NCI-H82 (cell line): Measurements from ENCODE around the gene ST3GAL6.

ENCODE experiments used
- DNase-seq: peaks from one replicate; lab custom pipeline; 2025; lab: John Stamatoyannopoulos, UW

The ST3GAL6 gene

GRCh38 chr3:98740324-98740723 is 22.8 kb upstream of the ST3GAL6 start:
- DNase-seq, result no peak

GRCh38 chr3:98741121-98741716 is 21.9 kb upstream of the ST3GAL6 start:
- DNase-seq, result no peak

DNA sequence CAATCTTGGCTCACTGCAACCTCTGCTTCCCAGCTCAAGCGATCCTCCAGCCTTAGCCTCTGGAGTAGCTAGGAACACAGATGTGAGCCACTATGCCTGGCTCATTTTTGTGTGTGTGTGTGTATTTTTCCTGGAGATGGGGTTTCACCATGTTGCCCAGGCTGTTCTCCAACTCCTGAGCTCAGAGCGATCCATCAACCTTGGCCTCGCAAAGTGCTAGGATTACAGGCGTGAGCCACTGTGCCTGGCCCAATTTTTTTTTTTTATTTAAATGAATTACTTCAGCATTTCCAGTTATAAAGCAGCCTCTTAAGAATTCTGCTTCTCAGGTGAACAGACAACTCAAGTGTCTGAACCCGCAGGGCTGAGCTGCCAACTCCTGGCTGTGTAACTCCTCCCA is 20.1 kb upstream of the ST3GAL6 start:
- DNase-seq, result no peak

DNA sequence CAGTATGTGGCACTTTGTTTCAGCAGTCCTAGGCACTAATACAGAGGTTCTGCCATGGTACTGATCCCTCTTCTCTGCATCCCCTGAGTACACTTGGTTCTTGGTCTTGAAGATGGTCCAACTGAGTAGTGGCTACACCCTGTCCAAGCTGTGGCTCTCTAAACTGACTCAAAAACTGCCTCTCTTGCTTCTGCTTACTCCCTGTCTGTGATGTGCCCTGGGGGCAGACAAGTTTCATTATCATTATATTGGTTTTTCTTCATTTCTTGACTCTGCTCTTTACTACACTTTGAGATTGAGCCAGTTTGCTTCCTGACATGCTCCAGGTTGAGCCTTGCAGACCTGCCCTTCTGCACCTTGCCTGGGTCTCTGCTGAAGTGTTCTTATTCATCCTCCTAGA is 18.9 kb upstream of the ST3GAL6 start:
- no peak for DNase-seq

DNA sequence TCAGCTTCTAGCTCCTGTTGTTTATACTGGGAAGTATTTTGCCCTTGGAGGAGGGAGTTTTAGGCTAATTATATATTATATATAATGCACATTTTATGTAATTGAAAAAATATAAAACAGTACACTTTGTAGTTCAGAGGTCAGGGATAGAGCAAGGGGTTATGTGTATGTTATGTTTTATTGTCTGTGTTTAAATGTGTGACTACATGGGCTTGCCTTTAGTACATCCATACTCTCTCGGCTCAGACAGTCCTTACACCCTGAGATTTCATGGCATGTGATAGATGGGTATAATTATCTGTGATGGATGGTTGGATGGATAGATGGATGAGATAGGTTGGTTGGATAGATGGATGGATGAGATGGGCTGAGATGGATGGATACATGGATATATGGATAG is 17.4 kb upstream of the ST3GAL6 start:
- DNase-seq, result no peak

DNA sequence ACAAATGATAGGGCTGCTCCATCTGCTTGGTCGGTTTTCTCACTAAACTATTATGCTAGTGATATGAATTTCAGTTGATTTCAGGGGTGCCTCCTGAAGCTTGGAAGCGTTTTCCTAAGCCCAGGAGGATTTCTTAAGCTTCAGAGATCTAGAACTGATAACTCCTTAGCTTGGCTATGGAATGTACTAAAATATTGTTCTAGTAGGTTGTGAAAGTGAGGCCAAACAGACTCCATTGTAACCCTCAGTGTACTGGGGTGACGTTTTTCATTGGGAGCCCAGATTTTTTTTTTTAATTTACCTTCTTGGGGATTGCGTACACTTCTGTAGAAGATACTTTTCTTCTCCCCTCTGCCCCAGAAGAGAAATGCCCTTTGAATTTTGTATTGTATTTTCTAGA is 17.0 kb upstream of the ST3GAL6 start:
- DNase-seq, result no peak

DNA sequence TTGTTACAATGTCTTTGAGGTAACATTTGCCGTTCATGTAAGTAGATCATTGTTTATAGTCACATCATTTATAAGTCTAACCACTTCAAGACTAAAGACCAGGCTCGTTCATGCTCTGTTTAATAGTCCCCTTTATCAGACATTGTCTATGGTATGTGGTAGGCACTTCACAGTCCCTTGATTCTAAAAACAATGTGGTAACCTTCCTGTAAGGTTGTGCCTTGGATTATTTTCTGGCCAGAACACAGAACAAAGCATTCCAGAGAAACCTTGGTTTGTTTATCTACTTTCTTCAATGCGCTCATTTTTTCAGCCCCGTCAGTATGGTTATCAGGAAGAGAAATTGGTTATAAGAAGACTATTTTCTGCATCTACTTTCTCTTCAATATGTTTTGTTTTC is 16.3 kb upstream of the ST3GAL6 start:
- no peak for DNase-seq

DNA sequence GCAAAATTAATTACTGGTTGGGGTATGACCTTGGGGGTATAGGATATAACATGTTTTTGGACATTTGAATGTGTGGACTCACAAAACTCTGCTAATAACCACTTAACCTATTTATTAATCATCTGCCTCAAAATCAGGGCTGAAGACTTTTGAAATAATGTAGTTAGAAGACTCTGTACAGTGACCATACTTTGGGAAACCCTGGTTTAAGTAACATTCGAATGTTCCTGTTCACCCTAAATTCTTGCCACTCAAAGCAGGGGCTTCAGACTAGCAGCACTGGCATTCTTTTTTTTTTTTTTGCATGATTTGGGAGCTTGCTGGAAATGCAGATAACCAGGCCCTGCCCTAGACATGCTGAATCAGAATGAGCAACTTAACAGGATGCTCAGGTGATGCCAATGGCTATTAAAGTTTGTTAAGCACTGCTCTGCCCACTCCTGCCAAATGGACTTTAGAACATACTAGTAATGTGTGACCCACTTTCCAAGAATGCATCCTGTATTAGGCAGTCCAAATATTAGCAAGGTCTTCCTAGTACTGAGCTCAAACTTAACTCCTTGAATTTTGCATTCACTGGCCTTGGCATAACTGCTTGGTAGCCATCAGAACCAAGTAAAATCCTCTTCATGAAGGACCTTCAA is 12.7 kb upstream of the ST3GAL6 start:
- DNase-seq, result no peak

- no peak for DNase-seq
Observed at GRCh38 chr3:98754483-98754882, 8.7 kb upstream of the ST3GAL6 start.

- no peak for DNase-seq
Observed at GRCh38 chr3:98755601-98756000, 7.5 kb upstream of the ST3GAL6 start.

GRCh38 chr3:98759629-98760028 is 3.5 kb upstream of the ST3GAL6 start:
- DNase-seq, result no peak

GRCh38 chr3:98761643-98762229 is 1.4 kb upstream of the ST3GAL6 start:
- no peak for DNase-seq

DNA sequence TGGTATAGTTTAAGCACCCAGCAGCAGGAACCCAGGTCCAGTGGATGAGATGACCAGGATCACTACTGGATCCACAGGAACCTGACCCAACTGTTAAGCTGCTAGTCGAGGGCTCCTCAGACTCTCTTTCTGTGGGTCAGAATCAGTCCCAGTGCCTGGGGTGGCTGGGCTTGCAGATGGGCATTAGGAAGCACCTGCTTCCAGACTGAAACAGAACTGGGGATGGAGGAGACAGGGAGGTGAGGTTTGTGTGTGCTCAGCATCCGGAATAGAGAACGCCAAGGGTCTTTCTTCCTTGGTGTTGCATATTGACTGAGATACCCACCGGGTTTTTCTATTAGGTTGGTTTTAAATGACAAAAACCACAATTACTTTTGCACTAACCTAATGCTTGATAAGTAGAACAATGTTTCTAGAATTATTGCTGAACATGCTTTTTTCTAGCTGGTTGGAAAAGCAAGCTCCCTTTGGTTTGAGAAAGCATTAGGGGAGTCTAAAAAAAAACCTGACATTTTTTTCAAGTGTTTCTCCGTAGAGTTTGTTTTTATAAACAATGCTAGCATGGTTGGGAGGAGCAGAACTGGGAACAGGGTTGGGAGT is 779 bp downstream of the ST3GAL6 start:
- no peak for DNase-seq

- DNase-seq, result no peak
Observed at GRCh38 chr3:98764472-98764884, 1.3 kb downstream of the ST3GAL6 start.

GRCh38 chr3:98765721-98766120 is 2.6 kb downstream of the ST3GAL6 start:
- DNase-seq, result peak; percentile 21

- no peak for DNase-seq
Observed at GRCh38 chr3:98766924-98767323, 3.8 kb downstream of the ST3GAL6 start.

DNA sequence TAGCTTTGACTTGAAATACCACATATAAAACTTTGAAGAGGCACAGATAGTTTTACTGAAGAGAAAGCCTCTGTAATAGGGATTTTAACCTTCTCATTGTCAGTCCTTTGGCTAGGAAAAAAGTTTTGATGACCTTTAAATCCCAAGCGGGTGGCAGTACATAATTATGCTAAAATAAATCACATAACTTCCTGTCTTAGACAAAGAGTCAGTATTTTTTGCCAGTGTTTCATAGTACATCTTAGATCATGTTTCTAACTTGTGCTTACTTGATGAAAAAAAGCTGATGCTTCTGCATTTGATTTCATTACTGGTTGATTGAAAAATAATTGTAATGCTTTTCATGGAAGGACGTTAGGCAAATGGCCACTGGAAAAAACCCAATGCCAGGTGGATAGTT is 5.8 kb downstream of the ST3GAL6 start:
- no peak for DNase-seq

DNA sequence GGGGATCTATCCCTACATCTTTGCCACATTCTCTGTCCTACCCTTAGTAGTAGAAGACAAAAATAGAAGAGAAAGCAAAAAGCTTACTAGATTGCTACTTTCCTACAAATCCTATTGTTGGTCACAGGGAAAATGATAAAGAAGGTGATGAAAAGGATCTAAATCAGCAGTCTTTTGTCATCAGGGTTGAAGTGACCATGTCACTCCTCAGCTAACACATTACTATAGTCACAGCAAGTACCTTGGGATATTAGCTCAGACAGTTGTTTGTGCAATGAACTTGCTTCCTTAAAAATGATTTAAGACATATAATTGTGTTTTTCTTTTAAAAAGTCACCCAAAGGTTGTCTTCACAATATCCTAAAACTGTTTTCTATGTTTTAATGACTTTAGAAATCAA is 6.3 kb downstream of the ST3GAL6 start:
- no peak for DNase-seq

- no peak for DNase-seq
Observed at GRCh38 chr3:98770261-98771039, 7.3 kb downstream of the ST3GAL6 start.

DNA sequence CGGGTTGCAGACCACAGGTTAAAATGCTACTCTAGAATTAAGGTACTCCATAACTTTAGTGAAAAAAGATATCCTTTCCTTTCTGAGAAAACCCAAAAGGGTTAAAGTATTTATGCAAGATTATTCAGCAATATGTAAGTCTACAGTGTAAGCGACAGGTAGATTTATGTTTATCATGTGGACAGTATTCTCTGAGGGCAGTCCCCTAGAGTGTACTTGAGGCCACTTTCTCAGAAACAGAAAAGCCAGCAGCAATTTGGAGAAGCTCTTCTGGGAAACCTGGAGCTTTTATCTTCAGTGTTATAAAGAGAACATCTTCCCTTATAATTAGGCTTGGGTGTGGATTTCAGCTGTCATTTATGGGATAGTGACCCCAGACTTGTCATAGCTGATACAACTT is 8.9 kb downstream of the ST3GAL6 start:
- DNase-seq, result no peak

DNA sequence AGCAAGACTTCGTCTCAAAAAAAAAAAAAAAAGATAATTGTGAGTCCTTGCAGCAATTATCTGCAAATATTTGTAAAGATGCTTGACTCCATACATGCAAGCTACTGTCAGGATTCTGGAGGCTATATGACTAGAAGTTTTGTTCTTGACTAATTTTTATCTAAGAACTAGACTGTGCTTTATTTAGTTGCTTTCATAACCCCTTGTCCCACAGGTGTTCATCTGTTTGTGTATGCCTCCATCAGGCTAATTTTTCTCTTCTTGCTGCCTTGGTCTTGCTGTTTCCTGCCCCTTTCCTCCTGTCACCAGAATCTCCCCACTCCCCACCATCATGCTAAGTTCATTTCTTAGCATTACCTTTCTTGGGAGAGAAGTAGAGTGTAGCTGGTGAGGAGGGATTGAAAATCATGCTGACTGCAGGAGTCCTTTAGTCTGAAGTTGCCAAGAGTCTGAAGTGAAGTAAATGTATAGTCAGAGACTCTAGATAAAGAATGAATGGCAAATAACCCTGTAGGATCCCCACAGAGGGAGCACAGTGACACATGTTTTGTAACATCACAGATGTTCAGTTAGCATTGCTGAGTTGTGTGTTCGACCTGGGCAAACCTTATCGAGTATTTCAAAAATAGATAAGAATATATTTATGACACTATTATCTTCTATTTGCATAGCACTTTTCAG is 12.5 kb downstream of the ST3GAL6 start:
- DNase-seq, result no peak

GRCh38 chr3:98776140-98776493 is 13.0 kb downstream of the ST3GAL6 start:
- no peak for DNase-seq
